HFF-Myc (cell line): ENCODE results near the gene MATN3.

Source experiments
- DNase-seq: peaks from one replicate; pipeline ENCODE4 v3.0.0-alpha.2; 2011; ENCODE audit warnings: low read depth; ENCODE audit errors: extremely low read depth
- H3K4me3 ChIP-seq: replicated peaks from 2 replicates; pipeline ENCODE4 v1.5.1; 2011; ENCODE audit warnings: low read depth, mild to moderate bottlenecking, control low read depth, low read length
- TF ChIP-seq, protein P1 (sequence below): IDR thresholded peaks from 2 replicates; pipeline ENCODE4 v1.5.1; 2012; ENCODE audit warnings: mild to moderate bottlenecking, low read depth, low read length, control low read depth; ENCODE audit errors: missing control alignments

Gene MATN3

GRCh38 chr2:19943189-19943588 lies 69.3 kb downstream of the MATN3 start:
- TF ChIP-seq, protein P1, sequence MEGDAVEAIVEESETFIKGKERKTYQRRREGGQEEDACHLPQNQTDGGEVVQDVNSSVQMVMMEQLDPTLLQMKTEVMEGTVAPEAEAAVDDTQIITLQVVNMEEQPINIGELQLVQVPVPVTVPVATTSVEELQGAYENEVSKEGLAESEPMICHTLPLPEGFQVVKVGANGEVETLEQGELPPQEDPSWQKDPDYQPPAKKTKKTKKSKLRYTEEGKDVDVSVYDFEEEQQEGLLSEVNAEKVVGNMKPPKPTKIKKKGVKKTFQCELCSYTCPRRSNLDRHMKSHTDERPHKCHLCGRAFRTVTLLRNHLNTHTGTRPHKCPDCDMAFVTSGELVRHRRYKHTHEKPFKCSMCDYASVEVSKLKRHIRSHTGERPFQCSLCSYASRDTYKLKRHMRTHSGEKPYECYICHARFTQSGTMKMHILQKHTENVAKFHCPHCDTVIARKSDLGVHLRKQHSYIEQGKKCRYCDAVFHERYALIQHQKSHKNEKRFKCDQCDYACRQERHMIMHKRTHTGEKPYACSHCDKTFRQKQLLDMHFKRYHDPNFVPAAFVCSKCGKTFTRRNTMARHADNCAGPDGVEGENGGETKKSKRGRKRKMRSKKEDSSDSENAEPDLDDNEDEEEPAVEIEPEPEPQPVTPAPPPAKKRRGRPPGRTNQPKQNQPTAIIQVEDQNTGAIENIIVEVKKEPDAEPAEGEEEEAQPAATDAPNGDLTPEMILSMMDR, result no peak
- DNase-seq, result no peak
- no peak overlapping the region for H3K4me3 ChIP-seq

DNA sequence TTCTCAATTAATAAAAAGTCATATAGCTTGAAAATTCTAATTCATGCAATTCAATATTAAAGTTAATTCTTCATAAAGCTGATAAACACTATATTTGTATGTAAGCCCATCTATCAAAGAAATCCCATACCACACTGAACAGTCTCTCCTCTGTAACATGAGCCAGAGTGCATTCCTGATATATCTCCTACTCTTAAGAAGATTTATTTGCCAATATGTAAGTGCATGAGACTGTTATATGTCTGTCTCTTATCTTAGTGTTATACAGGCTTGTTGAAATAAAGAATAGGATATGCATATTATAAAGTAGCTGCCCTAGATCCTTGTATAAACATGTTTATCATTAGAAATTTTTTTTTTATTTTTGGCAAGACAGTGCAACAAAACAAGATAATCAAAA lies 70.3 kb downstream of the MATN3 start:
- TF ChIP-seq, protein P1, result no peak
- no peak overlapping the region for H3K4me3 ChIP-seq
- no peak for DNase-seq
